ENCODE data around the gene CELSR1.

- TF ChIP-seq CTCF (IDR thresholded peaks at IDR 0.05) (no peak), POLR2AphosphoS5 (IDR thresholded peaks at IDR 0.05) (no peak)
Measured at GRCh38 chr22:46578251-46578823, 40.9 kb upstream of the CELSR1 start.
